Esophagus squamous epithelium (tissue), 5 donors: ENCODE measurements around the gene TNK1. TPM values are rescaled to one million over a fixed set of nuclear protein-coding genes. Genes with fewer than 3 reads are reported as not detected.

Experiments used
- DNase-seq: peaks from one replicate; lab custom pipeline; 2025; lab: John Stamatoyannopoulos, UW
- H3K27ac ChIP-seq, 4 donors: fragments of 200-600 bp; sonication (generic); one replicate each; pipeline ENCODE4 v1.5.1; 2016 to 2019; ENCODE audit warnings: mild to moderate bottlenecking in 1 of 4
- H3K27me3 ChIP-seq, 4 donors: fragments of 200-600 bp; sonication (generic); 1 replicate in 3 of 4; 2 replicates in 1 of 4; pipeline versions ENCODE4 v1.5.1 to v1.6.0; 2017 to 2021; ENCODE audit warnings: antibody characterized with exemption in 1 of 4
- H3K36me3 ChIP-seq, 3 donors: fragments of 200-600 bp; sonication (generic); one replicate each; pipeline ENCODE4 v1.5.1; 2016 to 2019
- H3K4me1 ChIP-seq, 3 donors: fragments of 200-600 bp; sonication (generic); one replicate each; pipeline ENCODE4 v1.5.1; 2017 to 2019
- H3K4me3 ChIP-seq, 4 donors: fragments of 200-600 bp; sonication (generic); 1 replicate in 3 of 4; 2 replicates in 1 of 4; pipeline ENCODE4 v1.5.1; 2016 to 2019; ENCODE audit warnings: mild to moderate bottlenecking in 2 of 4, moderate library complexity in 1 of 4
- H3K9me3 ChIP-seq, 3 donors: fragments of 200-600 bp; sonication (generic); one replicate each; pipeline ENCODE4 v1.5.1; 2016 to 2019
- POLR2A ChIP-seq, 4 donors: fragments of 450-650 bp; IDR thresholded peaks; one replicate each; pipeline ENCODE4 v1.6.1; 2017; ENCODE audit warnings: antibody characterized with exemption in 4 of 4, mild to moderate bottlenecking in 4 of 4, moderate library complexity in 3 of 4
- WGBS, 2 donors: methylation state at CpG; one replicate each; pipeline ENCODE4 v1.1.5; 2018; 5-methylcytosine and 5-hydroxymethylcytosine counted together
- intact Hi-C: fragments of 100-400 bp; cut with DNase I; formaldehyde crosslinking; loops from one replicate; pipeline ENCODE4 v1.15.0; 2022
- total RNA-seq, 4 donors: library from RNA; depleted of rRNA; stranded (reverse); fragments of >200 nt; gene quantifications; one replicate each; pipeline ENCODE4 v1.1.0, GENCODE V29; 2016
- TF ChIP-seq, protein P1 (sequence below), 6 experiments: fragments of 450-650 bp in 4 of 6; fragments of 200-600 bp in 2 of 6; sonication (generic) in 2 of 6; IDR thresholded peaks; one replicate each; pipeline ENCODE4 v1.5.1; 2016 to 2019; ENCODE audit warnings: antibody characterized with exemption in 6 of 6, mild to moderate bottlenecking in 4 of 6, moderate library complexity in 4 of 6
- donor health status: DM: yes; HTN: yes; CAD: no.

TNK1 gene
- total RNA-seq, 4 donors from 2014 or later: 6.2 to 15.2 (median 9.9) TPM

DNA sequence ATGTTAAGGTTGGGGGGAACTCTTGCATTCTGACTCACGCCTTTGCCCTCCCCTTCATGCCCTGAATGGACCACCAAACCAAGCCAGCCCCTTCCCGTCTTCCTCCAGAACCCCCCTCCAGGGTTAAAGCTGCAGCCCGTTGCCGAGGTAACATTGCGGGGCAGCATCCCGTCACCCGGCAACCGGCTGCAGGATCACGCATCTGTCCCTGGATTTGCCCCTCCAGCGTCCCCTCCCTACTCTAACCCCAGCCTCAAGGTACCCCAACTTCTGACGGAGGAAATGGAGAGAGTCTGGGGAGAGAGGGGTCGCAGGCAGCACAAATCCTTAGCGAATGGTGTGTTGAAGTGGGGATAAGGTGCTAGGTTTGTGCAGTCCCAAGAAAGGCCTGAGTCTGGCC is 26.2 kb downstream of the TNK1 start:
- Histone ChIP-seq H3K36me3 (peaks cover 0 to 22% (median 0%) of the 10 kb centered on the region in 3 donors), H3K4me3 (no peak overlapping the region), H3K27ac (no peak overlapping the region), H3K9me3 (no peaks in the 10 kb centered on the region), H3K27me3 (peaks cover 0 to 10% (median 0%) of the 10 kb centered on the region in 4 donors), H3K4me1 (peaks cover 13 to 37% (median 26%) of the 10 kb centered on the region in 3 donors)
- intact Hi-C loops: no loop called here
- 82 to 87% methylated on average over 12 of the region's 13 CpGs for WGBS, 2 donors
- TF ChIP-seq POLR2A (IDR thresholded peaks at IDR 0.05): no peak
- TF ChIP-seq, protein P1, sequence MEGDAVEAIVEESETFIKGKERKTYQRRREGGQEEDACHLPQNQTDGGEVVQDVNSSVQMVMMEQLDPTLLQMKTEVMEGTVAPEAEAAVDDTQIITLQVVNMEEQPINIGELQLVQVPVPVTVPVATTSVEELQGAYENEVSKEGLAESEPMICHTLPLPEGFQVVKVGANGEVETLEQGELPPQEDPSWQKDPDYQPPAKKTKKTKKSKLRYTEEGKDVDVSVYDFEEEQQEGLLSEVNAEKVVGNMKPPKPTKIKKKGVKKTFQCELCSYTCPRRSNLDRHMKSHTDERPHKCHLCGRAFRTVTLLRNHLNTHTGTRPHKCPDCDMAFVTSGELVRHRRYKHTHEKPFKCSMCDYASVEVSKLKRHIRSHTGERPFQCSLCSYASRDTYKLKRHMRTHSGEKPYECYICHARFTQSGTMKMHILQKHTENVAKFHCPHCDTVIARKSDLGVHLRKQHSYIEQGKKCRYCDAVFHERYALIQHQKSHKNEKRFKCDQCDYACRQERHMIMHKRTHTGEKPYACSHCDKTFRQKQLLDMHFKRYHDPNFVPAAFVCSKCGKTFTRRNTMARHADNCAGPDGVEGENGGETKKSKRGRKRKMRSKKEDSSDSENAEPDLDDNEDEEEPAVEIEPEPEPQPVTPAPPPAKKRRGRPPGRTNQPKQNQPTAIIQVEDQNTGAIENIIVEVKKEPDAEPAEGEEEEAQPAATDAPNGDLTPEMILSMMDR (IDR thresholded peaks at IDR 0.05): no peak
- DNase-seq: no peak

DNA sequence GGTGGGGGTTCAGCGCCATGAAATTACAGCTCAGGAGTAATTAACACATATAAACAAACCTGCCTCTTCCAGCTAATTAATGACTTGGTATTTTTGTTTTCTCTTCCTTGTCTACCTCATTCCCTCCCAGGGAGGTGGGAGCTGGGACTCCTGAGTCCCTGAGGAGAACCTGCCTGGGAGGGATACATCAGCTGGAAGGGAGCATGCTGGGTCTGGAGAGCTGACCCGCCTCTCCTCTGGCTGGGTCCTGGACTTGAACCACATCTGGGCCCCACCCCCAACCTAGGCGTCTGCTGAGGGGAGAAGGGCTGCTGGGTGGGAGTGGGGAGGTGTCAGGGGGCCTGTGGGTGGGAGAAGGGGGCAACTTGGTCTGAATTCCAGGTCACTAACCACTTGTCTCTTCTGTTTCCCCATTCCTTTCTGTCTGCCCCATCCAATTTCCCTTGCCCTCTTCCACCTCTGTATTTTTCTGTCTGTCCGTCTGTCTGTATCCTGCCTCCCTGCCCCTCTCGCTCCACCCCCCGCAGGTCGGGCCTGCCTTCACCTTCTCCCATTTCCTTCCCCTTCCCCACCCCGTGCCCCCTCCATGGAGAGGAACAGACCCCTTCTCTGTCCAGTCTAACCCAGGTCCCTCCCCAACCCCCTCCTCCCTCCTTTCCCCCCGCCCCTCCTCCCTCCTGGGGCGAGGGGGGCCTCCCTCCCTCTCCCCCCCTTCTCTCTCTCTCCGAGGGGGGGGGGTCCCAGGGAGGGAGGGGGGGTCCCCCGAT is 26.8 kb downstream of the TNK1 start, which contains the start of gene NLGN2:
Gene NLGN2, plus strand, starts transcription at position 361 of the 767 bp plus-strand sequence. CDS start 411 bp downstream, outside the sequence.
- no peaks in the 10 kb centered on the region for H3K9me3 ChIP-seq
- TF ChIP-seq POLR2A (IDR thresholded peaks at IDR 0.05): no peak
- H3K27me3 ChIP-seq: peaks cover 0 to 10% (median 0%) of the 10 kb centered on the region in 4 donors
- H3K4me3 ChIP-seq: no peak within 1 kb of the TSS
- H3K36me3 ChIP-seq: peaks cover 0 to 22% (median 0%) of the 10 kb centered on the region in 3 donors
- H3K4me1 ChIP-seq: peaks cover 10 to 31% (median 21%) of the 10 kb centered on the region in 3 donors
- intact Hi-C loops: no loop called here
- DNase-seq: no peak
- WGBS, 2 donors: 71% methylated on average over 8 of the region's 12 CpGs
- no peak within 1 kb of the TSS for H3K27ac ChIP-seq

DNA sequence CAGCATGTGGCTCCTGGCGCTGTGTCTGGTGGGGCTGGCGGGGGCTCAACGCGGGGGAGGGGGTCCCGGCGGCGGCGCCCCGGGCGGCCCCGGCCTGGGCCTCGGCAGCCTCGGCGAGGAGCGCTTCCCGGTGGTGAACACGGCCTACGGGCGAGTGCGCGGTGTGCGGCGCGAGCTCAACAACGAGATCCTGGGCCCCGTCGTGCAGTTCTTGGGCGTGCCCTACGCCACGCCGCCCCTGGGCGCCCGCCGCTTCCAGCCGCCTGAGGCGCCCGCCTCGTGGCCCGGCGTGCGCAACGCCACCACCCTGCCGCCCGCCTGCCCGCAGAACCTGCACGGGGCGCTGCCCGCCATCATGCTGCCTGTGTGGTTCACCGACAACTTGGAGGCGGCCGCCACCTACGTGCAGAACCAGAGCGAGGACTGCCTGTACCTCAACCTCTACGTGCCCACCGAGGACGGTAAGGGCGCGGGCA is 27.4 kb downstream of the TNK1 start:
- TF ChIP-seq, protein P1 (IDR thresholded peaks at IDR 0.05): no peak
- TF ChIP-seq POLR2A (IDR thresholded peaks at IDR 0.05): no peak
- peaks cover 0 to 22% (median 0%) of the 10 kb centered on the region in 3 donors for H3K36me3 ChIP-seq
- peaks cover 0 to 10% (median 0%) of the 10 kb centered on the region in 4 donors for H3K27me3 ChIP-seq
- no peak overlapping the region for H3K4me3 ChIP-seq
- intact Hi-C loops: no loop called here
- H3K4me1 ChIP-seq: peaks cover 4 to 25% (median 15%) of the 10 kb centered on the region in 3 donors
- H3K27ac ChIP-seq: no peak overlapping the region
- 87% methylated on average over 3 of the region's 58 CpGs; no CpG with 5 or more reads in 1 of the 2 donors for WGBS, 2 donors
- no peaks in the 10 kb centered on the region for H3K9me3 ChIP-seq
- no peak for DNase-seq

DNA sequence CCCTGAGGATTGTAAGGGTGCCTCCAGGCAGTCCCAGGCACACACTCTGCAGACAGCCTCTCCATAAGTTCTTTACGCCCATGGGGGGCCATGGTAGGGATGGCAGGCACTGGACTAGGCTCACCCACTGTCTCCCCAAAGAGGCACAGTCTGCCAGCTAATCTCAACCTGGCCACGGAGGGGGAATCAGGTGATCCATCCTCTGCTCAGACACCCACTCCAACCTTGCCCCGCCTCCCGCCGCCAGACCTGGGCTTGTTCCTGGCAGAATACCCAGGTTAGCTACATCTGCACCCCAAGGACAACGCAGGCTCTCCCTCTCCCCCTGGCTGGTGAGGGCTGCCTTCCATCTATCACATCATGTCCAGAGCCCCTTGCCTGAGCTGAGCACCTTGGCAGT is 28.0 kb downstream of the TNK1 start:
- 80% methylated on average over 3 of the region's 6 CpGs; no CpG with 5 or more reads in 1 of the 2 donors for WGBS, 2 donors
- Histone ChIP-seq H3K27me3 (peaks cover 0 to 10% (median 0%) of the 10 kb centered on the region in 4 donors), H3K4me3 (no peak overlapping the region), H3K9me3 (no peaks in the 10 kb centered on the region), H3K27ac (no peak overlapping the region), H3K4me1 (peaks cover 3 to 22% (median 14%) of the 10 kb centered on the region in 3 donors), H3K36me3 (peaks cover 0 to 22% (median 0%) of the 10 kb centered on the region in 3 donors)
- DNase-seq: no peak
- intact Hi-C loops: no loop called here
- TF ChIP-seq, protein P1 (IDR thresholded peaks at IDR 0.05): no peak
- no peak for TF ChIP-seq POLR2A (IDR thresholded peaks at IDR 0.05)

DNA sequence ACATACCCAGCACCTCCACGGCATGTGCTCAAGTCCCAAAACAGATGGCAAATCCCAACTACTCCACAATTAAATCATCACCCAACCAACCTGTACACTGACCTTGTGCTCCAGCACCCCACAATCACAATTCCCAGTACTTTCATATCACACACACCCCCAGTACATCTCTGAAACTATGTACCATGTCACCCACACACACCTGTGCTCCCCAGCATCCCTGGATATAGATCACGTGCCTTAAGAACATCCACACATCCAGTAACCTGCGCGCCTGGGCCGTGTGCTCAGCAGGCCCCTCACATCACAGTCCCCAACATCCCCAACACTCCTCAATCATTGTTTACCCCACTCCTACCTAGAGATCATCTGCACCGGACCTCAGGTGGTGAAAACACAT is 28.8 kb downstream of the TNK1 start:
- Histone ChIP-seq H3K4me1 (peaks cover 3 to 19% (median 14%) of the 10 kb centered on the region in 3 donors), H3K27me3 (peaks cover 0 to 9% (median 0%) of the 10 kb centered on the region in 4 donors), H3K4me3 (no peak overlapping the region), H3K36me3 (peaks cover 0 to 22% (median 0%) of the 10 kb centered on the region in 3 donors), H3K9me3 (no peaks in the 10 kb centered on the region), H3K27ac (no peak overlapping the region)
- WGBS, 2 donors: 90 to 93% methylated on average over 6 of the region's 6 CpGs
- no peak for DNase-seq
- intact Hi-C loops: no loop called here
- no peak for TF ChIP-seq POLR2A (IDR thresholded peaks at IDR 0.05)
- TF ChIP-seq, protein P1 (IDR thresholded peaks at IDR 0.05): no peak
